ENCODE data around the gene RRAS. TPM values are rescaled to one million over a fixed set of nuclear protein-coding genes. Genes with fewer than 3 reads are reported as not detected.

The RRAS gene
- total and polyA plus RNA-seq, 5 donors = 76.7 to 153 (median 90.9) TPM

GRCh38 chr19:49609499-49610092 is 30.3 kb downstream of the RRAS start:
- DNase-seq (peak in 1 of 3 donors; percentile 26), ATAC-seq (no peak)
- H3K4me3 ChIP-seq (ENCODE audit: low read length) = no peak overlapping the region
- intact Hi-C loops (cut with DNase I) = no loop called here
- no peaks in the 10 kb centered on the region for H3K9me3 ChIP-seq (ENCODE audit: control insufficient read depth, low read length)
- no peaks in the 10 kb centered on the region for H3K27me3 ChIP-seq (ENCODE audit: control insufficient read depth, insufficient read depth)
- 95% methylated on average over 12 of the region's 12 CpGs for WGBS
- H3K27ac ChIP-seq (ENCODE audit: low read length) = no peak overlapping the region
- peaks cover 5% of the 10 kb centered on the region for H3K4me1 ChIP-seq (ENCODE audit: control insufficient read depth, insufficient read depth, low read length)

- Histone ChIP-seq H3K4me3 (ENCODE audit: low read length) (no peak overlapping the region), H3K9me3 (ENCODE audit: control insufficient read depth, low read length) (no peaks in the 10 kb centered on the region), H3K27me3 (ENCODE audit: control insufficient read depth, insufficient read depth) (no peaks in the 10 kb centered on the region), H3K27ac (ENCODE audit: low read length) (no peak overlapping the region), H3K4me1 (ENCODE audit: control insufficient read depth, insufficient read depth, low read length) (peaks cover 3% of the 10 kb centered on the region)
- intact Hi-C loops (cut with DNase I) = no loop called here
- DNase-seq = peak in 1 of 3 donors; percentile 47
- no peak for ATAC-seq
- WGBS = 79% methylated on average over 7 of the region's 7 CpGs
Observed at GRCh38 chr19:49605605-49606004, 34.3 kb downstream of the RRAS start.

- ATAC-seq = no peak
- no peaks in the 10 kb centered on the region for H3K9me3 ChIP-seq (ENCODE audit: control insufficient read depth, low read length)
- no peaks in the 10 kb centered on the region for H3K27me3 ChIP-seq (ENCODE audit: control insufficient read depth, insufficient read depth)
- peaks cover 3% of the 10 kb centered on the region for H3K4me1 ChIP-seq (ENCODE audit: control insufficient read depth, insufficient read depth, low read length)
- WGBS = 97% methylated on average over 2 of the region's 2 CpGs
- no peak overlapping the region for H3K27ac ChIP-seq (ENCODE audit: low read length)
- no peak for DNase-seq
- intact Hi-C loops (cut with DNase I) = no loop called here
- H3K4me3 ChIP-seq (ENCODE audit: low read length) = no peak overlapping the region
Observed at GRCh38 chr19:49602806-49603205, 37.1 kb downstream of the RRAS start.

GRCh38 chr19:49601482-49602038 is 38.4 kb downstream of the RRAS start:
- peaks cover 3% of the 10 kb centered on the region for H3K4me1 ChIP-seq (ENCODE audit: control insufficient read depth, insufficient read depth, low read length)
- no peaks in the 10 kb centered on the region for H3K27me3 ChIP-seq (ENCODE audit: control insufficient read depth, insufficient read depth)
- DNase-seq = peak in 2 of 3 donors; percentile 42 to 75
- ATAC-seq = peak in 1 of 2 donors; percentile 4
- no peak overlapping the region for H3K4me3 ChIP-seq (ENCODE audit: low read length)
- H3K27ac ChIP-seq (ENCODE audit: low read length) = no peak overlapping the region
- intact Hi-C loops (cut with DNase I) = no loop called here
- WGBS = 95% methylated on average over 38 of the region's 38 CpGs
- H3K9me3 ChIP-seq (ENCODE audit: control insufficient read depth, low read length) = no peaks in the 10 kb centered on the region

GRCh38 chr19:49599378-49600295 is 40.3 kb downstream of the RRAS start:
- 92% methylated on average over 26 of the region's 26 CpGs for WGBS
- H3K4me3 ChIP-seq (ENCODE audit: low read length) = no peak overlapping the region
- H3K27ac ChIP-seq (ENCODE audit: low read length) = no peak overlapping the region
- H3K4me1 ChIP-seq (ENCODE audit: control insufficient read depth, insufficient read depth, low read length) = no peaks in the 10 kb centered on the region
- ATAC-seq (no peak), DNase-seq (no peak)
- intact Hi-C loops (cut with DNase I) = loop anchor here in 2 of 4 donors (10.0 kb wide), 2 partner anchors 65 to 75 kb away; partner anchors contain the start of genes BCL2L12 (in 1 of the 2), IRF3 (in 1 of the 2) and PRMT1 (in 1 of the 2)
- no peaks in the 10 kb centered on the region for H3K9me3 ChIP-seq (ENCODE audit: control insufficient read depth, low read length)
- H3K27me3 ChIP-seq (ENCODE audit: control insufficient read depth, insufficient read depth) = no peaks in the 10 kb centered on the region

- intact Hi-C loops (cut with DNase I) = loop anchor here in 2 of 4 donors (10.0 kb wide), 2 partner anchors 67 to 77 kb away; partner anchors contain the start of genes BCL2L12 (in 1 of the 2), IRF3 (in 1 of the 2) and PRMT1 (in 1 of the 2)
- no peak for ATAC-seq
- 95% methylated on average over 29 of the region's 29 CpGs for WGBS
- H3K4me1 ChIP-seq (ENCODE audit: control insufficient read depth, insufficient read depth, low read length) = peaks cover under 1% of the 10 kb centered on the region
- no peak overlapping the region for H3K4me3 ChIP-seq (ENCODE audit: low read length)
- H3K27ac ChIP-seq (ENCODE audit: low read length) = no peak overlapping the region
- DNase-seq = peak in 2 of 3 donors; percentile 46 to 73
- no peaks in the 10 kb centered on the region for H3K27me3 ChIP-seq (ENCODE audit: control insufficient read depth, insufficient read depth)
- no peaks in the 10 kb centered on the region for H3K9me3 ChIP-seq (ENCODE audit: control insufficient read depth, low read length)
Observed at GRCh38 chr19:49597703-49597974, 42.3 kb downstream of the RRAS start.

- Histone ChIP-seq H3K4me1 (ENCODE audit: control insufficient read depth, insufficient read depth, low read length) (peaks cover 5% of the 10 kb centered on the region), H3K27ac (ENCODE audit: low read length) (no peak overlapping the region), H3K4me3 (ENCODE audit: low read length) (no peak overlapping the region), H3K27me3 (ENCODE audit: control insufficient read depth, insufficient read depth) (no peaks in the 10 kb centered on the region), H3K9me3 (ENCODE audit: control insufficient read depth, low read length) (no peaks in the 10 kb centered on the region)
- intact Hi-C loops (cut with DNase I) = loop anchor here in 2 of 4 donors (10.0 kb wide), 2 partner anchors 68 to 78 kb away; partner anchors contain the start of genes BCL2L12 (in 1 of the 2), IRF3 (in 1 of the 2) and PRMT1 (in 1 of the 2)
- DNase-seq (peak in 1 of 3 donors; percentile 41), ATAC-seq (no peak)
- 95% methylated on average over 65 of the region's 65 CpGs for WGBS
Observed at GRCh38 chr19:49596954-49597702, 42.8 kb downstream of the RRAS start.

GRCh38 chr19:49596407-49596806 is 43.5 kb downstream of the RRAS start:
- intact Hi-C loops (cut with DNase I) = loop anchor here in 2 of 4 donors (10.0 kb wide), 2 partner anchors 68 to 78 kb away; partner anchors contain the start of genes BCL2L12 (in 1 of the 2), IRF3 (in 1 of the 2) and PRMT1 (in 1 of the 2)
- no peaks in the 10 kb centered on the region for H3K9me3 ChIP-seq (ENCODE audit: control insufficient read depth, low read length)
- WGBS = 94% methylated on average over 15 of the region's 15 CpGs
- H3K4me1 ChIP-seq (ENCODE audit: control insufficient read depth, insufficient read depth, low read length) = peaks cover 5% of the 10 kb centered on the region
- DNase-seq (peak in 1 of 3 donors; percentile 34), ATAC-seq (no peak)
- no peak overlapping the region for H3K4me3 ChIP-seq (ENCODE audit: low read length)
- H3K27me3 ChIP-seq (ENCODE audit: control insufficient read depth, insufficient read depth) = no peaks in the 10 kb centered on the region
- no peak overlapping the region for H3K27ac ChIP-seq (ENCODE audit: low read length)

GRCh38 chr19:49595819-49596404 is 44.0 kb downstream of the RRAS start:
- H3K4me3 ChIP-seq (ENCODE audit: low read length) = no peak overlapping the region
- DNase-seq = peak in 1 of 3 donors; percentile 64
- no peaks in the 10 kb centered on the region for H3K9me3 ChIP-seq (ENCODE audit: control insufficient read depth, low read length)
- H3K27me3 ChIP-seq (ENCODE audit: control insufficient read depth, insufficient read depth) = no peaks in the 10 kb centered on the region
- H3K4me1 ChIP-seq (ENCODE audit: control insufficient read depth, insufficient read depth, low read length) = peaks cover 5% of the 10 kb centered on the region
- no peak for ATAC-seq
- WGBS = 91% methylated on average over 32 of the region's 32 CpGs
- intact Hi-C loops (cut with DNase I) = loop anchor here in 2 of 4 donors (10.0 kb wide), 2 partner anchors 69 to 79 kb away; partner anchors contain the start of genes BCL2L12 (in 1 of the 2), IRF3 (in 1 of the 2) and PRMT1 (in 1 of the 2)
- H3K27ac ChIP-seq (ENCODE audit: low read length) = no peak overlapping the region

All from right cardiac atrium (tissue), 5 donors.